ENCODE results near the gene CCAR1. TPM values are rescaled to one million over a fixed set of nuclear protein-coding genes. Genes with fewer than 3 reads are reported as not detected.
"Not testable (repeated sequence)": the region's sequence is repeated elsewhere in the genome, so short reads cannot be mapped to it uniquely, and the experiment has no call there.

The CCAR1 gene
- total and polyA plus RNA-seq, 8 donors: 19.9 to 176 (median 87.4) TPM

GRCh38 chr10:68759223-68759863 is 38.3 kb downstream of the CCAR1 start:
- H3K27ac ChIP-seq: no peak overlapping the region
- peaks cover 89 to 100% (median 100%) of the 10 kb centered on the region in 4 donors for H3K36me3 ChIP-seq

DNA sequence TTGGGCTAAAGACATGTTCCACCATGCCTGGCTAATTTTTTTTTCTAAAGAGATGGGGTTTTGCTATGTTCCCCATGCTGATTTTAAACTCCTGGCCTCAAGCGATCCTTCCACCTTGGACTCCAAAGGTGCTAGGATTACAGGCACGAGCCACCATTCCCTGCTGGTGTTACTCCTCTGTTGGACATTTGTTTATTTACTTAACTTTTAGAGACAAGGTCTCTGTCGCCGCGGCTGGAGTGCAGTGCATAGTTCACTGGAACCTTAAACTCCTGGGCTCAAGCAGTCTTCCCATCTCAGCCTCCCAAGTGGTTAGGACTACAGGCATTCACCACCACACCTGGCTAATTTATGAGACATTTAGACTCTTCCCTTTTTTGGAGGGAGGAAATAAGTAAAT is 38.9 kb downstream of the CCAR1 start:
- intact Hi-C loops (cut with DNase I; ENCODE audit: low total_unique reads): no loop called here
- H3K36me3 ChIP-seq: peaks cover 86 to 100% (median 100%) of the 10 kb centered on the region in 4 donors

More at GRCh38 chr10:68759223-68759863, 38.3 kb downstream of the CCAR1 start:
- no peak for TF ChIP-seq POLR2A (IDR thresholded peaks at IDR 0.05)
- TF ChIP-seq, protein P1, sequence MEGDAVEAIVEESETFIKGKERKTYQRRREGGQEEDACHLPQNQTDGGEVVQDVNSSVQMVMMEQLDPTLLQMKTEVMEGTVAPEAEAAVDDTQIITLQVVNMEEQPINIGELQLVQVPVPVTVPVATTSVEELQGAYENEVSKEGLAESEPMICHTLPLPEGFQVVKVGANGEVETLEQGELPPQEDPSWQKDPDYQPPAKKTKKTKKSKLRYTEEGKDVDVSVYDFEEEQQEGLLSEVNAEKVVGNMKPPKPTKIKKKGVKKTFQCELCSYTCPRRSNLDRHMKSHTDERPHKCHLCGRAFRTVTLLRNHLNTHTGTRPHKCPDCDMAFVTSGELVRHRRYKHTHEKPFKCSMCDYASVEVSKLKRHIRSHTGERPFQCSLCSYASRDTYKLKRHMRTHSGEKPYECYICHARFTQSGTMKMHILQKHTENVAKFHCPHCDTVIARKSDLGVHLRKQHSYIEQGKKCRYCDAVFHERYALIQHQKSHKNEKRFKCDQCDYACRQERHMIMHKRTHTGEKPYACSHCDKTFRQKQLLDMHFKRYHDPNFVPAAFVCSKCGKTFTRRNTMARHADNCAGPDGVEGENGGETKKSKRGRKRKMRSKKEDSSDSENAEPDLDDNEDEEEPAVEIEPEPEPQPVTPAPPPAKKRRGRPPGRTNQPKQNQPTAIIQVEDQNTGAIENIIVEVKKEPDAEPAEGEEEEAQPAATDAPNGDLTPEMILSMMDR (IDR thresholded peaks at IDR 0.05): no peak
- no peak for TF ChIP-seq EP300 (IDR thresholded peaks at IDR 0.05)
- TF ChIP-seq POLR2AphosphoS5 (IDR thresholded peaks at IDR 0.05): no peak
- no peak for DNase-seq
- no peaks in the 10 kb centered on the region for H3K4me1 ChIP-seq
- 95 to 99% (median 97%) methylated on average over 6 of the region's 6 CpGs for WGBS, 5 donors
- no peaks in the 10 kb centered on the region for H3K9me3 ChIP-seq
- intact Hi-C loops (cut with DNase I; ENCODE audit: low total_unique reads): no loop called here
- H3K4me3 ChIP-seq: no peak overlapping the region
- H3K27me3 ChIP-seq: no peaks in the 10 kb centered on the region

DNA sequence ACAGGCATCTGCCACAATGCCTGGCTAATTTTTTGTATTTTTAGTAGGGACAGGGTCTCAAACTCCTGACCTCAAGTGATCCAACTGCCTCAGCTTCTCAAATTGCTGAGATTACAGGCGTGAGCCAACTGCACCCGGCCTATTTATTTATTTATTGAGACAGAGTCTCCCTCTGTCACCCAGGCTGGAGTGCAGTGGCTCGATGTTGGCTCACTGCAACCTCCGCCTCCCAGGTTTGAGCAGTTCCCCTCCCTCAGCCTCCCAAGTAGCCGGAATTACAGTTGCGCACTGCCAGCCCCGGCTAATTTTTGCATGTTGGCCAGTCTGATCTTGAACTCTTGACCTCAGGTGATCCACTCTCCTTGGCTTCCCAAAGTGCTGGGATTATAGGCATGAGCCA is 46.4 kb downstream of the CCAR1 start:
- H3K36me3 ChIP-seq: peaks cover 72 to 100% (median 100%) of the 10 kb centered on the region in 4 donors
- H3K4me1 ChIP-seq; intact Hi-C loops (cut with DNase I; ENCODE audit: low total_unique reads); DNase-seq; H3K27me3 ChIP-seq; H3K9me3 ChIP-seq; H3K4me3 ChIP-seq; H3K27ac ChIP-seq: not testable (repeated sequence)
- WGBS, 5 donors: 83 to 89% (median 86%) methylated on average over 7 of the region's 7 CpGs

More for the DNA sequence above, 38.9 kb downstream of the CCAR1 start:
- no peak for DNase-seq
- H3K27ac ChIP-seq: no peak overlapping the region
- H3K9me3 ChIP-seq: no peaks in the 10 kb centered on the region
- WGBS, 5 donors: 75 to 87% (median 81%) methylated on average over 5 of the region's 5 CpGs
- H3K4me3 ChIP-seq: no peak overlapping the region
- no peaks in the 10 kb centered on the region for H3K4me1 ChIP-seq
- TF ChIP-seq POLR2AphosphoS5 (IDR thresholded peaks at IDR 0.05) (no peak), POLR2A (IDR thresholded peaks at IDR 0.05) (no peak), EP300 (IDR thresholded peaks at IDR 0.05) (no peak)
- TF ChIP-seq, protein P1 (IDR thresholded peaks at IDR 0.05): no peak
- no peaks in the 10 kb centered on the region for H3K27me3 ChIP-seq

- Histone ChIP-seq H3K27me3 (no peaks in the 10 kb centered on the region), H3K4me1 (no peaks in the 10 kb centered on the region), H3K27ac (no peak overlapping the region), H3K9me3 (no peaks in the 10 kb centered on the region), H3K4me3 (no peak overlapping the region), H3K36me3 (peaks cover 58 to 100% (median 99%) of the 10 kb centered on the region in 4 donors)
- DNase-seq: no peak
- intact Hi-C loops (cut with DNase I; ENCODE audit: low total_unique reads): no loop called here
- TF ChIP-seq POLR2AphosphoS5 (IDR thresholded peaks at IDR 0.05) (no peak), EP300 (IDR thresholded peaks at IDR 0.05) (no peak), POLR2A (IDR thresholded peaks at IDR 0.05) (no peak)
- TF ChIP-seq, protein P1 (IDR thresholded peaks at IDR 0.05): no peak
- WGBS, 5 donors: 91 to 94% (median 92%) methylated on average over 6 of the region's 6 CpGs
These were observed 60.9 kb downstream of the CCAR1 start for GRCh38 chr10:68781613-68782574.

Data from stomach (tissue), 9 donors.